Measurements from ENCODE around the gene GNAT2. TPM values are rescaled to one million over a fixed set of nuclear protein-coding genes. Genes with fewer than 3 reads are reported as not detected.
"Not testable (repeated sequence)": the region's sequence is repeated elsewhere in the genome, so short reads cannot be mapped to it uniquely, and the experiment has no call there.

GNAT2 gene
- total RNA-seq (0.13 TPM), polyA plus RNA-seq (ENCODE audit: insufficient read depth in 1 of 8, insufficient read length in 8 of 8, low replicate concordance in 1 of 8) (not detected)
- long read RNA-seq, donor 1, result 0 reads
- long read RNA-seq, donor 2, result 0 reads
- long read RNA-seq, donor 3, result 0 reads
- long read RNA-seq, donor 4, result 0 reads
- long read RNA-seq, donor 5, result 0 reads
- long read RNA-seq, donor 6, result 0 reads
- long read RNA-seq, donor 7, result 0 reads
- long read RNA-seq, donor 8, result 0 reads
- long read RNA-seq, donor 9, result 0 reads
- long read RNA-seq, donor 10, result 0 reads
- long read RNA-seq, donor 11, result 0 reads

- H3K9me3 ChIP-seq (replicated peaks; ENCODE audit: control insufficient read depth, low read depth, low read length), result no peaks in the 10 kb centered on the region
- H3K4me1 ChIP-seq (ENCODE audit: control insufficient read depth, insufficient read depth, low read length), result peaks cover 59% of the 10 kb centered on the region
- WGBS (ENCODE audit: insufficient coverage), result under 1% methylated on average over 42 of the region's 47 CpGs
- H3K27ac ChIP-seq (ENCODE audit: low read length), result peak within 1 kb of the TSS; percentile 90
- H3K36me3 ChIP-seq (ENCODE audit: control insufficient read depth, insufficient read depth, low read length), result no peaks in the 10 kb centered on the region
- DNase-seq, result peak; percentile 89
- no peaks in the 10 kb centered on the region for H3K27me3 ChIP-seq (ENCODE audit: control insufficient read depth, insufficient read depth, low read length)
- peak within 1 kb of the TSS; percentile 61 for H3K4me3 ChIP-seq (ENCODE audit: low read length)
Observed at GRCh38 chr1:109619576-109620400, at the start of gene GNAT2, which contains the start of gene AMPD2. Gene GNAT2 (minus strand): TSS chr1:109619616. CDS start chr1:109612870, 6,746 bp downstream. Gene AMPD2 (plus strand): TSS chr1:109619837. CDS start chr1:109621176, 1,339 bp downstream.

- Histone ChIP-seq H3K4me1 (ENCODE audit: control insufficient read depth, insufficient read depth, low read length) (peaks cover 13% of the 10 kb centered on the region), H3K9me3 (replicated peaks; ENCODE audit: control insufficient read depth, low read depth, low read length) (no peaks in the 10 kb centered on the region), H3K36me3 (ENCODE audit: control insufficient read depth, insufficient read depth, low read length) (peaks cover 23% of the 10 kb centered on the region), H3K27ac (ENCODE audit: low read length) (peak overlapping the region; percentile 18), H3K4me3 (ENCODE audit: low read length) (peak overlapping the region; percentile 51), H3K27me3 (ENCODE audit: control insufficient read depth, insufficient read depth, low read length) (no peaks in the 10 kb centered on the region)
- 6% methylated on average over 10 of the region's 26 CpGs for WGBS (ENCODE audit: insufficient coverage)
- DNase-seq, result peak; percentile 31
Observed at GRCh38 chr1:109668123-109668775, 48.8 kb upstream of the GNAT2 start.

DNA sequence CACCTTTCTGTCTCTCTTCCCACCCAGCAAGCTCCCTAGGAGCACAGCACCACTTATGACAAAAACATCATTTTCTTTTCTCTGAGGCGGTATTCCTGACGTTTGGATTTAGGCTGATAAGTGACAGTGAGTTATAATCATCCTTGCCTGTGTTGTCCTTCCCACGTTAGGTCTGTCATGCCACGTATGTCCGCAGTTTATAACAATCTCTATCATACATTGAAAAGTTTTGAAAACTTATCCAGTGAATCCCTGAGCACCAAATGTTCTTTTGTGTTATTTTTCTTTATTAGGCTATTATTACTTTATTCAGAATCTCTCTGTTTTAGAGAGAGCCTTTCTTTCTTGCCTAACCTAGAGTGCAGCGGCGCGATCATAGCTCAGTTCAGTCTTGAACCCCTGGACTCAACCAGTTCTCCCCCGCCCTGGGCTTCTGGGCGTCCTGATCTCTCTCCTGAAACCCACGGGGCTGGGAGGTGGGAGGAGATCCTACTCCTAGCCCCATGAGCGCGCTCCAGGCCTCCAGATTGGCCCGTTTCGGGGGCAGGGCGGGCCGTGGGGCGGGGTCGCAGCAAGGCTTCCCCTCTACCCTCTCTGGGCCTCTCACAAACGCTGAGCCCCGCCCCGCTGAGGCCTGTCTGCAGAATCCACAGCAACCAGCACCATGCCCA is 48.2 kb upstream of the GNAT2 start, which contains the start of gene GSTM2:
GSTM2 (plus strand) TSS at position 606 of the 671 bp plus-strand sequence; CDS start at position 665, 59 bp downstream.
- no peaks in the 10 kb centered on the region for H3K9me3 ChIP-seq (replicated peaks; ENCODE audit: control insufficient read depth, low read depth, low read length)
- WGBS (ENCODE audit: insufficient coverage), result 0% methylated on average over 14 of the region's 22 CpGs
- no peaks in the 10 kb centered on the region for H3K27me3 ChIP-seq (ENCODE audit: control insufficient read depth, insufficient read depth, low read length)
- H3K27ac ChIP-seq (ENCODE audit: low read length), result peak within 1 kb of the TSS; percentile 47
- DNase-seq, result peak; percentile 97
- peak within 1 kb of the TSS; percentile 51 for H3K4me3 ChIP-seq (ENCODE audit: low read length)
- H3K4me1 ChIP-seq (ENCODE audit: control insufficient read depth, insufficient read depth, low read length), result peaks cover 13% of the 10 kb centered on the region
- H3K36me3 ChIP-seq (ENCODE audit: control insufficient read depth, insufficient read depth, low read length), result peaks cover 20% of the 10 kb centered on the region

- H3K27me3 ChIP-seq (ENCODE audit: control insufficient read depth, insufficient read depth, low read length), result no peaks in the 10 kb centered on the region
- peaks cover 20% of the 10 kb centered on the region for H3K36me3 ChIP-seq (ENCODE audit: control insufficient read depth, insufficient read depth, low read length)
- no peak overlapping the region for H3K27ac ChIP-seq (ENCODE audit: low read length)
- WGBS (ENCODE audit: insufficient coverage), result no CpG with 5 or more reads among the region's 1 CpG
- H3K4me1 ChIP-seq (ENCODE audit: control insufficient read depth, insufficient read depth, low read length), result peaks cover 13% of the 10 kb centered on the region
- H3K4me3 ChIP-seq (ENCODE audit: low read length), result no peak overlapping the region
- H3K9me3 ChIP-seq (replicated peaks; ENCODE audit: control insufficient read depth, low read depth, low read length), result no peaks in the 10 kb centered on the region
- no peak for DNase-seq
Observed at GRCh38 chr1:109664671-109665070, 45.3 kb upstream of the GNAT2 start.

DNA sequence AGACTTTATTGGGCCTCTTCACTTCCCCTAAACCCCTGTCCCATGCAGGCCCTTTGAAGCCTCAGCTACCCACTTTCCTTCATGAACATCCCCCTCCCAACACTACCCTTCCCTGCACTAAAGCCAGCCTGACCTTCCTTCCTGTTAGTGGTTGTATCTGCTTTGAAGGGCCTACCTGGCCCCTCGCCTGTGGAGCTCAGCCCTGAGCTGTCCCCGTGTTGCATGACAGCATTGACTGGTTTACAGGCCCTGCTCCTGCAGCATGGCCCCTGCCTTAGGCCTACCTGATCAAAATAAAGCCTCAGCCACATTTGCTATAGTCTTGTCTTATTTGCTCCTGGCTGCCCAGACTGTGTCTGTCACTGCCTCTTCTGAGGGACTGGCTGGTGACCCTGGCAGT is 42.0 kb upstream of the GNAT2 start:
- Histone ChIP-seq H3K27me3 (ENCODE audit: control insufficient read depth, insufficient read depth, low read length) (no peaks in the 10 kb centered on the region), H3K36me3 (ENCODE audit: control insufficient read depth, insufficient read depth, low read length) (peaks cover 38% of the 10 kb centered on the region), H3K4me1 (ENCODE audit: control insufficient read depth, insufficient read depth, low read length) (peaks cover 8% of the 10 kb centered on the region), H3K4me3 (ENCODE audit: low read length) (no peak overlapping the region), H3K9me3 (replicated peaks; ENCODE audit: control insufficient read depth, low read depth, low read length) (no peaks in the 10 kb centered on the region), H3K27ac (ENCODE audit: low read length) (no peak overlapping the region)
- WGBS (ENCODE audit: insufficient coverage), result 69% methylated on average over 2 of the region's 2 CpGs
- no peak for DNase-seq

- not testable (repeated sequence) for H3K27ac ChIP-seq (ENCODE audit: low read length); H3K4me1 ChIP-seq (ENCODE audit: control insufficient read depth, insufficient read depth, low read length); H3K27me3 ChIP-seq (ENCODE audit: control insufficient read depth, insufficient read depth, low read length); H3K9me3 ChIP-seq (replicated peaks; ENCODE audit: control insufficient read depth, low read depth, low read length); DNase-seq; H3K4me3 ChIP-seq (ENCODE audit: low read length)
- WGBS (ENCODE audit: insufficient coverage), result no CpG with 5 or more reads among the region's 4 CpGs
- peaks cover 38% of the 10 kb centered on the region for H3K36me3 ChIP-seq (ENCODE audit: control insufficient read depth, insufficient read depth, low read length)
Observed at GRCh38 chr1:109660691-109661026, 41.2 kb upstream of the GNAT2 start.

- Histone ChIP-seq H3K27me3 (ENCODE audit: control insufficient read depth, insufficient read depth, low read length) (no peaks in the 10 kb centered on the region), H3K36me3 (ENCODE audit: control insufficient read depth, insufficient read depth, low read length) (peaks cover 38% of the 10 kb centered on the region)
- 51% methylated on average over 2 of the region's 5 CpGs for WGBS (ENCODE audit: insufficient coverage)
Observed at GRCh38 chr1:109659997-109660690, 40.7 kb upstream of the GNAT2 start.

DNA sequence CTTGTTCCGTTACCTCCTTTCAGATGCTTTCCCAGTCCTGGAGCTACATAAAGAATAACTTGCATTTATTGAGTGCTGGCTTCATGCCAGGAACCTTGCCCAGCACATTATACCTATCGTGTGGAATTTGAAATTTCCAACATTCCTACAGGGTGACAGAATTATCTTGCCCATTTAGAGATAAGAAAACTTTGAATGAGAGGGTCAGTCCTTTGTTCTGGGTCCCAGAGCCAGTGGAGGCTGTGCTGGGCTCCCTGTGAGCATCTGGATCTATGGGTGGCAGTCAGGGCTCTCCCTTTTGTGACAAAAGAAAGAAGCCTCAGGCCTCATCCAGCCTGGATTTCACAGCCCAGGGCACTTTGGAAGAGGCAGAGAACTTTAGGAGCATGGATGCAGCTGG is 39.7 kb upstream of the GNAT2 start:
- no peak for DNase-seq
- peaks cover 16% of the 10 kb centered on the region for H3K4me1 ChIP-seq (ENCODE audit: control insufficient read depth, insufficient read depth, low read length)
- H3K36me3 ChIP-seq (ENCODE audit: control insufficient read depth, insufficient read depth, low read length), result peaks cover 38% of the 10 kb centered on the region
- no peak overlapping the region for H3K27ac ChIP-seq (ENCODE audit: low read length)
- no peaks in the 10 kb centered on the region for H3K27me3 ChIP-seq (ENCODE audit: control insufficient read depth, insufficient read depth, low read length)
- no peaks in the 10 kb centered on the region for H3K9me3 ChIP-seq (replicated peaks; ENCODE audit: control insufficient read depth, low read depth, low read length)
- no CpG with 5 or more reads among the region's 2 CpGs for WGBS (ENCODE audit: insufficient coverage)
- no peak overlapping the region for H3K4me3 ChIP-seq (ENCODE audit: low read length)

More at GRCh38 chr1:109659997-109660690, 40.7 kb upstream of the GNAT2 start:
- peaks cover 14% of the 10 kb centered on the region for H3K4me1 ChIP-seq (ENCODE audit: control insufficient read depth, insufficient read depth, low read length)
- no peak overlapping the region for H3K27ac ChIP-seq (ENCODE audit: low read length)
- DNase-seq, result no peak
- no peak overlapping the region for H3K4me3 ChIP-seq (ENCODE audit: low read length)
- H3K9me3 ChIP-seq (replicated peaks; ENCODE audit: control insufficient read depth, low read depth, low read length), result no peaks in the 10 kb centered on the region

DNA sequence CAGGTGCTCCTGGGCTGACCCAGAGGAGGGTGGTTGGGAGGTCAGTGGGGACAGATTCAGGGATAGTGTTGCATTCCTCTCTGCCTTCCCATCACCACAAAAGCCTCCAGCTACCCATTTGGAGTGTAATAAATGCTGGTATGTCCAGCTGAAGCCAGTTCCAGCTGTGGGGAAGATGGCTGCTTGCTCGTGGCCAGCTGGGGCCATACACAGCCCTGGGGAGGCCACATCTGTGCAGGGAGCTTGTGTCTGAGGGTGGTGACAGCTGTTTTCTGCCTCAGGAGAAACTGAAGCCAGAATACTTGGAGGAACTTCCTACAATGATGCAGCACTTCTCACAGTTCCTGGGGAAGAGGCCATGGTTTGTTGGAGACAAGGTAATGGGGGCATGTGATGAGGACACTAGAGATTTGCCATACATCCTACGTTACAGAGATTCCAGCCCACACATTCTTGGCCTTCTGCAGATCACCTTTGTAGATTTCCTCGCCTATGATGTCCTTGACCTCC is 39.2 kb upstream of the GNAT2 start:
- Histone ChIP-seq H3K4me3 (ENCODE audit: low read length) (no peak overlapping the region), H3K4me1 (ENCODE audit: control insufficient read depth, insufficient read depth, low read length) (peaks cover 16% of the 10 kb centered on the region), H3K27me3 (ENCODE audit: control insufficient read depth, insufficient read depth, low read length) (no peaks in the 10 kb centered on the region), H3K36me3 (ENCODE audit: control insufficient read depth, insufficient read depth, low read length) (peaks cover 38% of the 10 kb centered on the region), H3K9me3 (replicated peaks; ENCODE audit: control insufficient read depth, low read depth, low read length) (no peaks in the 10 kb centered on the region), H3K27ac (ENCODE audit: low read length) (no peak overlapping the region)
- DNase-seq, result peak; percentile 39
- 31% methylated on average over 3 of the region's 3 CpGs for WGBS (ENCODE audit: insufficient coverage)
